PC-9 (cell line): Measurements from ENCODE around the gene WEE2. TPM values are rescaled to one million over a fixed set of nuclear protein-coding genes. Genes with fewer than 3 reads are reported as not detected.

Experiments used
- BruUV-seq: library from RNA; stranded (reverse); fragments of 400-500 nt; replicated peaks from 2 replicates; lab custom pipeline; 2021; lab: Mats Ljungman, UMichigan
- CTCF ChIA-PET: fragments of 300-600 bp; sonication (Branson Sonifier 250); formaldehyde crosslinking; loops from one replicate; lab custom pipeline; 2022; ENCODE audit warnings: antibody characterized with exemption; lab: Charles Lee
- POLR2A ChIA-PET: fragments of 300-600 bp; sonication (Branson Sonifier 250); formaldehyde crosslinking; loops from one replicate; lab custom pipeline; 2022; ENCODE audit warnings: antibody characterized with exemption; ENCODE audit not compliant: unreplicated experiment; lab: Charles Lee
- DNase-seq, 2 experiments: peaks; one replicate each; pipeline versions ENCODE4 v3.0.0 to v3.0.0-alpha.2; 2015 to 2022; ENCODE audit warnings: mixed read lengths in 1 of 2
- H2AFZ ChIP-seq: fragments of 200-600 bp; sonication (generic); 2 replicates; pipeline ENCODE4 v1.8.1; 2017; ENCODE audit warnings: antibody characterized with exemption
- H3F3A ChIP-seq: fragments of 200-600 bp; sonication (generic); 2 replicates; pipeline ENCODE4 v1.8.1; 2017; ENCODE audit warnings: antibody characterized with exemption, mild to moderate bottlenecking, low read depth; ENCODE audit not compliant: insufficient read depth
- H3K27ac ChIP-seq: fragments of 200-600 bp; sonication (generic); 2 replicates; pipeline ENCODE4 v1.6.1; 2016; ENCODE audit warnings: mixed run types
- H3K27me3 ChIP-seq: fragments of 200-600 bp; sonication (generic); 2 replicates; pipeline ENCODE4 v1.6.1; 2016; ENCODE audit warnings: low read depth, mixed run types; ENCODE audit not compliant: insufficient read depth
- H3K36me3 ChIP-seq: fragments of 200-600 bp; sonication (generic); 2 replicates; pipeline ENCODE4 v1.6.1; 2016; ENCODE audit warnings: low read depth, mixed run types
- H3K4me1 ChIP-seq: fragments of 200-600 bp; sonication (generic); replicated peaks from 2 replicates; pipeline ENCODE4 v1.6.1; 2016; ENCODE audit warnings: mixed run types; ENCODE audit not compliant: insufficient read depth
- H3K4me2 ChIP-seq: fragments of 200-600 bp; sonication (generic); 2 replicates; pipeline ENCODE4 v1.6.1; 2017; ENCODE audit warnings: mixed run types
- H3K4me3 ChIP-seq: fragments of 200-600 bp; sonication (generic); 2 replicates; pipeline ENCODE4 v1.6.1; 2016; ENCODE audit warnings: mixed run types
- H3K79me2 ChIP-seq: fragments of 200-600 bp; sonication (generic); 2 replicates; pipeline ENCODE4 v1.6.1; 2017; ENCODE audit warnings: low read depth, mixed run types
- H3K9me2 ChIP-seq: fragments of 200-600 bp; sonication (generic); 2 replicates; pipeline ENCODE4 v1.8.1; 2017; ENCODE audit warnings: mild to moderate bottlenecking; ENCODE audit not compliant: insufficient read depth
- H3K9me3 ChIP-seq: fragments of 200-600 bp; sonication (generic); 2 replicates; pipeline ENCODE4 v1.8.1; 2016; ENCODE audit warnings: low read depth; ENCODE audit not compliant: insufficient read depth
- H4K20me1 ChIP-seq: fragments of 200-600 bp; sonication (generic); 2 replicates; pipeline ENCODE4 v1.8.1; 2017; ENCODE audit not compliant: insufficient read depth
- EZH2 ChIP-seq: fragments of 200-600 bp; sonication (generic); IDR thresholded peaks from 2 replicates; pipeline ENCODE4 v1.8.0; 2017; ENCODE audit warnings: antibody characterized with exemption, low read depth
- intact Hi-C: fragments of 100-400 bp; cut with micrococcal nuclease; formaldehyde crosslinking; loops from one replicate; pipeline ENCODE4 v1.10.0; 2022; ENCODE audit not compliant: unreplicated experiment
- total RNA-seq: library from RNA; stranded (reverse); gene quantifications from 2 replicates; pipeline ENCODE4 v1.2.3, GENCODE V29; 2021
- TF ChIP-seq, protein P1 (sequence below): fragments of 200-600 bp; sonication (generic); conservative IDR thresholded peaks from 2 replicates; pipeline ENCODE4 v1.6.1; 2017; ENCODE audit warnings: mixed run types, antibody characterized with exemption, mild to moderate bottlenecking, moderate library complexity

The WEE2 gene
- total RNA-seq, 1 experiment from 2014 or later: not detected

DNA sequence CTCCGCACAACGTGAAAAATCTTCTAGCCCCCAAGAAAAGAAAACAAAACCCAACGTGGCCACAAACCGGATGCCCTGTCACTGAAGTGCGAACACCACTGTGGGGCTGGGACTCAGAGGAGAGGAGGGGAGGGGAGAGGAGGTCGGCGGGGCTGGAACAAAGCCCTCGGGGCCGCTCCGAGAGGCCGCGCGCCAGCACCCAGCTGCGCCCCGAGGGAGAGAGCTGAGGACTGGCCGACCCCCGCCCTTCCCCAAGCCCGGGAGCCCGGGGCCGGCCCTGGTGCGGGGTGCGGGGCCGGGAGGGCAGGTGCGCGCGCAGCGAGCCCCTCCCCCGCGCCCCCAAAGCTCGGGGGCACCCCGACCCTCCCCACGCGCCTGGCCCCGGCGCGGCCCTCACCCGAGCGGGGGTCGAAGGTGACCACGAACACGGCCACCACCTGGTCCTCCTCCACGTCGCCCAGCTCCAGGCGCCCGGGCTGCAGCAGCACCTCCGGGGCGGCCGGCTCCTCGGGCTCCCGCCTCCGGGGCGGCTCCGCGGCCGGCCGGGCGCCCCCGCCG lies 6.6 kb upstream of the WEE2 start:
- DNase-seq: peak in 1 of 2 experiments; percentile 45
- Histone ChIP-seq H3K27me3 (no peaks in the 10 kb centered on the region), H3K4me2 (peak overlapping the region; percentile 60; the same call in 1 of the 2 replicates), H3K4me1 (peaks cover 18% of the 10 kb centered on the region), H4K20me1 (no peaks in the 10 kb centered on the region), H3K27ac (no peak overlapping the region), H3K9me2 (no peaks in the 10 kb centered on the region), H3K36me3 (no peaks in the 10 kb centered on the region), H3F3A (peaks cover 8% of the 10 kb centered on the region; the same call in 1 of the 2 replicates), H3K9me3 (no peaks in the 10 kb centered on the region), H3K79me2 (peaks cover 18% of the 10 kb centered on the region), H3K4me3 (peak overlapping the region; percentile 84), H2AFZ (peak overlapping the region; percentile 88)
- BruUV-seq: no TSS peak
- POLR2A ChIA-PET: interaction anchor here (0.5 to 0.7 kb wide), 3 partner anchors 19 to 36 kb away, joined by 3 to 6 read pairs (median 3); partner anchors contain the start of gene SSBP1
- no peak for TF ChIP-seq EZH2
- TF ChIP-seq, protein P1, sequence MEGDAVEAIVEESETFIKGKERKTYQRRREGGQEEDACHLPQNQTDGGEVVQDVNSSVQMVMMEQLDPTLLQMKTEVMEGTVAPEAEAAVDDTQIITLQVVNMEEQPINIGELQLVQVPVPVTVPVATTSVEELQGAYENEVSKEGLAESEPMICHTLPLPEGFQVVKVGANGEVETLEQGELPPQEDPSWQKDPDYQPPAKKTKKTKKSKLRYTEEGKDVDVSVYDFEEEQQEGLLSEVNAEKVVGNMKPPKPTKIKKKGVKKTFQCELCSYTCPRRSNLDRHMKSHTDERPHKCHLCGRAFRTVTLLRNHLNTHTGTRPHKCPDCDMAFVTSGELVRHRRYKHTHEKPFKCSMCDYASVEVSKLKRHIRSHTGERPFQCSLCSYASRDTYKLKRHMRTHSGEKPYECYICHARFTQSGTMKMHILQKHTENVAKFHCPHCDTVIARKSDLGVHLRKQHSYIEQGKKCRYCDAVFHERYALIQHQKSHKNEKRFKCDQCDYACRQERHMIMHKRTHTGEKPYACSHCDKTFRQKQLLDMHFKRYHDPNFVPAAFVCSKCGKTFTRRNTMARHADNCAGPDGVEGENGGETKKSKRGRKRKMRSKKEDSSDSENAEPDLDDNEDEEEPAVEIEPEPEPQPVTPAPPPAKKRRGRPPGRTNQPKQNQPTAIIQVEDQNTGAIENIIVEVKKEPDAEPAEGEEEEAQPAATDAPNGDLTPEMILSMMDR: no peak
- CTCF ChIA-PET: interaction anchor here (0.6 to 1.3 kb wide), 3 partner anchors 51 to 1933 kb away, joined by 3 to 4 read pairs (median 4); no protein-coding TSS in a partner anchor
- intact Hi-C loops: loop anchor here (1.0 kb wide), 1 partner anchor 37 kb away; the partner anchor contains the start of gene SSBP1

DNA sequence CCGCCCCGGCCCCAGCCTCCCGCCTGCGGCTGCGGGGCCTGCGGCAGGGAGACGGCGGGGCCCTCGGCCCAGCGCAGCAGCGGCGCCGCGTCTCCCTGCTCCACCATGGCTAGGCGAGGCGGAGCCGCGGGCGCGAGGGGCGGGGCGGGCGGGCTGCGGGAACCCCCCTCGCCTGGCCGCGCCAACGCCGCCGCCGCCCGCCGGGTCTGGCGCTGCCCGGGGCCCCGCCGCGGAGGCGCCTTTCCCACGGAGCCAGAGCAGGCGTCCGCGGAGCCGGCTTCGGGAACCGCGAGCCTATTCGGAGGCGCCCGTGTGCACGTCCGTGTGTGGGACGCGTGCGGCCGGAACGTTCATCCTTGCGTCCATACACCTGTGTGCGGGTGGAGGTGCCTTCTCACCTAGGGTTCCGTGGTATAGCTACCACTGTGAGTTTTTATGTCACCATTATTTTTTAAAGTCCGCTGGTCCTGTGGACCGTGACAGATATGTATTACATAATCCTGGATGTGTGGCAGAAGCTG lies 6.0 kb upstream of the WEE2 start, which contains the start of gene DENND11:
Gene DENND11 (minus strand): TSS at position 120 of the 521 bp plus-strand sequence. CDS start 13 bp downstream, at position 107.
- no peak within 1 kb of the TSS for H3K27ac ChIP-seq
- H3K79me2 ChIP-seq: peaks cover 14% of the 10 kb centered on the region; the same call in 1 of the 2 replicates
- peak within 1 kb of the TSS; percentile 83 for H3K4me2 ChIP-seq
- H3K27me3 ChIP-seq: no peaks in the 10 kb centered on the region
- no peaks in the 10 kb centered on the region for H4K20me1 ChIP-seq
- no TSS peak for BruUV-seq
- TF ChIP-seq, protein P1: no peak
- TF ChIP-seq EZH2: no peak
- H3K9me2 ChIP-seq: no peaks in the 10 kb centered on the region
- intact Hi-C loops: loop anchor here (1.0 kb wide), 1 partner anchor 36 kb away; the partner anchor contains the start of gene SSBP1
- peak; percentile 39 to 58 for DNase-seq
- peak within 1 kb of the TSS; percentile 84 for H3K4me3 ChIP-seq
- H3K4me1 ChIP-seq: peaks cover 14% of the 10 kb centered on the region
- no peaks in the 10 kb centered on the region for H3K36me3 ChIP-seq
- peak within 1 kb of the TSS; percentile 93 for H2AFZ ChIP-seq
- ChIA-PET POLR2A (interaction anchor here (0.5 to 0.7 kb wide), 2 partner anchors 19 to 65 kb away, joined by 3 to 8 read pairs; no protein-coding TSS in a partner anchor), CTCF (interaction anchor here (0.6 to 1.3 kb wide), 4 partner anchors 9 to 191 kb away, joined by 3 to 4 read pairs (median 3); partner anchors contain the start of gene SSBP1)
- H3F3A ChIP-seq: peaks cover 8% of the 10 kb centered on the region; the same call in 1 of the 2 replicates
- H3K9me3 ChIP-seq: no peaks in the 10 kb centered on the region

DNA sequence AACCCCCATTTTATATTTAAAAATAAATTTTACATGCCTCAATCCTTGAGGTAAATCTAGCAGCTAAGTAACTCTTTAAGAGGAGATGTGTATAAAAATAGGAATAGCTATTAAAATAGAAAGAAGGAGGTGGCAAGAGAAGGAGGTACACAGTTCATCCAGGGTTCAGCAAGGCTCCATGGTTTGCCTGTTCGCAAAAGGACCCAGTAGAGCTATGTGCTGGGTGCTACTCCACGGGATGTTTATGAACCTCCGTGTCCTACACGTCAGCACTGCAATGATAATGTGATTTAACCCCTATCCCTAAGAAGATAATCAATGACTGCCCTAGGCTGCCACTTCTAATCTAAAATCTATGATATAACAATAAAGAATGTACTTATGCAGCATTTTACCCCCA lies 5.3 kb upstream of the WEE2 start:
- Histone ChIP-seq H3K4me3 (peak overlapping the region; percentile 73; the same call in 1 of the 2 replicates), H3F3A (peaks cover 8% of the 10 kb centered on the region; the same call in 1 of the 2 replicates), H3K27me3 (no peaks in the 10 kb centered on the region), H3K79me2 (peaks cover 14% of the 10 kb centered on the region; the same call in 1 of the 2 replicates), H4K20me1 (no peaks in the 10 kb centered on the region), H3K36me3 (no peaks in the 10 kb centered on the region), H3K9me2 (no peaks in the 10 kb centered on the region), H3K4me1 (peaks cover 14% of the 10 kb centered on the region), H3K4me2 (peak overlapping the region; percentile 82), H2AFZ (peak overlapping the region; percentile 93), H3K9me3 (no peaks in the 10 kb centered on the region), H3K27ac (no peak overlapping the region)
- CTCF ChIA-PET: interaction anchor here (0.7 to 1.3 kb wide), 3 partner anchors 10 to 53 kb away, joined by 3 to 4 read pairs (median 3); partner anchors contain the start of gene SSBP1
- intact Hi-C loops: loop anchor here (1.0 kb wide), 1 partner anchor 35 kb away; the partner anchor contains the start of gene SSBP1
- TF ChIP-seq EZH2: no peak
- TF ChIP-seq, protein P1: no peak
- no TSS peak for BruUV-seq
- no peak for DNase-seq
- POLR2A ChIA-PET: interaction anchor here (0.6 to 0.7 kb wide), 4 partner anchors 35 to 1254 kb away, joined by 3 to 8 read pairs (median 4); partner anchors contain the start of gene SSBP1
